Measurements from ENCODE around the gene CASP9.

Gene CASP9

DNA sequence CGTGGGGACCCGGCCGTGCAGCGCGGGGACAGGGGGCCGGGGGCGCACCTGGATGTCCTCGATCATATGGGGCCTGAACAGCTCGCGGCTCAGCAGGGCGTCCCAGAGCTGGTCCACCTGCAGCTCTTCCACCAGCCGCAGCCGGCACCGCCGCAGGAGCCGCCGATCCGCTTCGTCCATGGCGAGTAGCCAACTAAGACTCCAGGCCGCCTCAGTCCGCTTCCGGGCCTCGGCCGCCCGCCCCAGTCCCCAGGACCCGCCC, at the start of gene CASP9:
TSS of gene CASP9 (minus strand) at position 195 of the 262 bp plus-strand sequence. CDS start at position 180, 15 bp downstream.
- DNase-seq: no peak

DNA sequence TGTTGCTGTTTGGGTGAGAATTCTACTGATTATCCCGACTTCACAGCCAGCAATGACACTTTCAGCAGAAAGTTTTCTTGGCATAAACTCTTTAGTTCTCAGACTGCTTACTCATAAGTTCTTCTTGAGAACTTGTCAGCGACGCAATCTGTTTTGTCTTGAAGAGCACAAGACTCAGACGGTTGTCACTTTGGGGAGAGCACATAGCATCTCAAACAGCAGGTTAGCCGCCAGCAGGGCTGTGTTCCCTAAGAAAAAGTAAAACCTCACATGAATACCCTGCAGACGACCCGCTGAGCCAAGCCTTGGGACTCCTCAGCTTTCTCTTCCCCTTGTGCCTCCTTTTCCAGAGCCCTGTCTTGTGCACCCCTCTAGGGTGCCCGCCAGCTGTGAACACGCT, 49.5 kb upstream of the CASP9 start:
- no peak for DNase-seq

DNA sequence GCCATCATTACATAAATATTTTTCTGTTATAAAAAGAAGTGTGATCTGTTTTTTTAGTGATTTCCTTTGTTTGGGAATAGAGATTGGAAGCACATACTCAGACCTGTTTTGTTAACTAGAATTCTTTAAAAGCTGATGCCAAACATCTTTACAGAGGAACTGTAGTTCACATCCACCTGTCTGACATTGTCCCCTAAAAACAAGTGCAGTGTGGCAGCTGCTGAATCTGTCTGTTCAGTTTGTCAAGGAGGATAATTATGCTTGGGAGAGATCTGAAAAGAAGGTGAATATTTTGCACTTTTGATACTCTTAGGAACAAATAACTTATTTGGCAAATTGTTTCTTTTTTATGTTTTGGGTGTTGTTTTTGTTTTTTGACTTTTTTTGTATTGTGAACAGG, 47.3 kb upstream of the CASP9 start:
- DNase-seq: no peak

DNA sequence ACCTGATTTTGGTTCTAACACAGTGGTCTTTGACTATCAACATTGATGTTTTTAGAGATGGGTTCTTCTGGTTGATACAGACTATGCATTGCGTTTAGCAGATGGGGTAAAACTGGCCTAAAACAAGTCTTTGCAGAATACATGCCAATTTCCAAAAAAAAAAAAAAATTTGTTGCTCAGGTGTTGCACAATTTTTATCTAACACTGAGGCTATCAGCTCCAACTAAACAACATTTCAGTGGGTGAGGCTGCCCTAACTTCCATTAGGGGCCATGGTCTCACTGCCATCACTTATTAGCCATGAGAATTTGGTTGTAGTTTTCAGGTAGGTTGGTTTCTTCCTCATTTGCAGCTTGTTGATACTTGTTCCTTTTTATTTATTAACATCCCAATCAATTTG, 46.8 kb upstream of the CASP9 start:
- DNase-seq: no peak

DNA sequence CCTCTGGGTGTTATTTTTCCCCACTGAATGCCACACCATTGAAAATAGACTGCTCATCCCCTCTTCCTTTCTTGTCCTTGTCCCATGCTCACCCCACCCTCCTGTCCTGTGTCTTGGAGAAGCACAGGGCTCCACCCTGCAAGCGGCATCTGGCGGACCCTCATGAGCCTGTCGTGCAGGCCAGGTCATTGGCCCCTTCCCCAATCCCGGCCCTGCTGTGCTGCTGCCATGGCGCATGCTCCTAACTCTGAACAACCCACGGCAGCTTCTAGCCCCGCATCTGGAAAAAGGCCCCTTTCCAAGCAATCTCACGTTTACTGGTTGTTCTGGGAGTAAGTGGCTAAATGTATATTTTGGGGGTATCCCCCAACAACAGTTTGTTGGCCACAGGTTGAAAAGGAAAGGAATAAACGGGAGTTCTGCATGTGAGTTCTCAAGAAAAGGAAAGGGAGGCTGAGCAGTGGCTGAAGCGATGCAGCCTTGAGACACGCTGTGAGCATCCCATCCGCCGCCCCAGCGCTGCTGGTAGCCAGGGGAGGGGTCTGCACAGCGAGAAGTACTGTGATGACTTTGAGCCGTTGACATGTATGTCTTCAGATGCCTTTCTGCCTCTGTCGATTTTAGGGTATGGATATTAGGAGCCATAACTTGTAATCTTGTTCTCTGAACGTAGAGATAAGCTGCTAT, 44.5 kb upstream of the CASP9 start:
- DNase-seq: no peak

DNA sequence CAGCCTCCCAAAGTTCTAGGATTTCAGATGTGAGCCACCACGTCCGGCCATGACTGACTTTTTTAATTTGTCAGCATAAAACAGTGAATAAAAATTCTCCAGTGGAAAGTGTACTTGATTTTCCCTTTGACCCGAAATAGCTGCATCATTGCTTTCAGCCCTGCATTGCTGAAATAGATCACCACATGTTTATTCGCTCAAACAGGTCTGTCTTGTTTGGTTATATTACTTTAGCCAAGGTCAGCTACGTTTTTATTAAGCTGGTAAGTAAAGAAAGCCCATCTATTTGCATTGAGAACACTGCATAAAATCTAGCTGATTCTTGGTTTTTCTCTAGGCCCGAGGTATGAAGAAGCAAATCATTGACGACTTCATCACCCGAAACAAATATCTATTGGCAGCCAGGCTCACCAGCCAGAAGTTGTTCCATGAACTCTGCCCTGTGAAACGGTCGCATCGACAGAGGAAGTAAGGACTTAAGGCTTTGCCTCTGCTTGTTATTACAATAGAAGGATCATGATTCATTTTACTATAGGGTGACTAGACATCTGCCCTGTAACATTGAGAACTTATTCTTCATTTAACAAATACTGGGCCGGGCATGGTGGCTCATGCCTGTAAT, 35.3 kb upstream of the CASP9 start:
- no peak for DNase-seq

DNA sequence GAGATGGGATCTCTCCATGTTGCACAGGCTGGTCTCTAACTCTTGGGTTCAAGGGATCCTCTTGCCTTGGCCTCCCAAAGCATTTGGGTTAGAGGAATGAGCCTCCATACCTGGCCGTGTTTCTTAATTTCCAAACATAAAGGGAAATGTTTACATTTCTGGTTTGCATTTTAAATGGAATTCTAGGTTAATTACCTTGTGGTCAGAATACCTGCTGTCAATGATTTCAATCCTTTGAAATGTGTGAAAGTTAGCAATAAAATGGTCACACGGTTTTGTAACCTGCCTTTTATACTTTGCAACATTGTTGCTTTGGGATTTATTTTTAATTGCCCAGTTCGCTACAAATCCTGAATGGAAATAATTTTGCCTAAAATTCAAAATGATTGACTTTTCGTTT, 34.5 kb upstream of the CASP9 start:
- DNase-seq: no peak

DNA sequence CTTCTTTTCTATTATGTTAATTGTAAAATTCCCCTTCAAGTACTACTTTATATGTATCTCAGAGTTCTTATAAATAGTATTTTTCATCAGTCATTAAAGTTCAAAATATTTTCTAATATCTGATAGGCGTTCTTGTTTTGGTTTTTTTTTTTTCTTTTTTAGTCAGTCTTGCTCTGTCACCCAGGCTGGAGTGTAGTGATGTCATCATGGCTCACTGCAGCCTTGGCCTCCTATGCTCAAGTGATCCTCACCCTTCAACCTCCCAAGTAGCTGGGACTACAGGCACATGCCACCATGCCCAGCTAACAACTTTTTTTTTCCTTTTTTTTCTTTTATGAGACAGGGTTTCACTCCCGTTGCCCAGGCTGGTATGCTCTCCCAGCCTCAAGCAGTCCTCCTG, 33.6 kb upstream of the CASP9 start:
- no peak for DNase-seq

DNA sequence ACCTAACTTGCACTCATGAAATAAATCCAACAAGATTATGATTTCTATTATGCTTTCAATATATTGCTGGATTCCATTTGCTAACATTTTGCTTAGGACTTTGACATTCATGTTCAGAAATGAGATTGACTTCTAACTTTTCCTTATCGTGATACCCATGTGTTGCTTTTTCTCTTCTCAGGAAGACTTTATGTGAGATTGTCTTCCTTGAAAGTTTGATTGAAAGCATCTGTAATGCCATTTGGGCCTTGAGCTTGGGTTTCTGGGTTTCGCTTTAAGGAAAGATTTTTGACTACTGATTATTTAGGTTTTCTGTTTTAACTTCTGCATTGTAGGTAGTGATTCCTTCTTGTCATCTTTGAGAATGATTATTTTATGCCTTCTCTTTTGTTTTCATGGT, 33.0 kb upstream of the CASP9 start:
- DNase-seq: no peak

DNA sequence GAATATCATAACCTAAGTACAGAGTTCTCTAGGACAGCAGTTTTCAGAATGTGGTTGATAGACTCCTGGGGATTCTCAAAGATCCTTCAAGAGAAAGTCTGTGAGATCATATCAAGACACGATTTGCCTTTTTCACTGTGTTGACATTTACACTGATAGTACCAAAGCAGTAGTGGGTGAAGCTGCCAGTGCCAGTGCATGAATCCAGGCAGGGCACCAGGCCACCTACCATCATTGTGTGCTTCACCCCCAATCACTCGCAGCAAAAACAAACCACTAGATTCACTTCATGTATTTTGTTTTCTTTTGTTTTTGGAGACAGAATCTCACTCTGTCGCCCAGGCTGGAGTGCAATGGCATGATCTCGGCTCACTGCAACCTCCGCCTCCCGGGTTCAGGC, 26.6 kb upstream of the CASP9 start:
- DNase-seq: no peak

DNA sequence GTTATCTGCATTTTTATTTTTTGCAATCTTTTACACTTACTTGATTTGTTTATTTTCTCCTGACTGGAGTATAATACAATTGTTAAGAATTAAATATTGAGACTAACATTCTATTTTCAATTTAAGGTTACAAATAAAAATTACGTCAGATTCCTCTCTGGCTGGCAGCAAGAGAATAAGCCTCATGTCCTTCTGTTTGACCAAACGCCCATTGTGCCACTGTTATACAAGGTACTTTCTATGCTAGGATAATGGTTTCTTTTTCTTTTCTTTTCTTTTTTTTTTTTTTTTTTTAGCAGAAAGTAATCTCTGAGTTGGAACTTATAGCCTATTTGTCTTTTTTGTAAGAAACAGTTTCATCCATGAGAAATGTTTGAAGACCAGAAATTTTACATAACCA, 22.6 kb upstream of the CASP9 start:
- DNase-seq: no peak

DNA sequence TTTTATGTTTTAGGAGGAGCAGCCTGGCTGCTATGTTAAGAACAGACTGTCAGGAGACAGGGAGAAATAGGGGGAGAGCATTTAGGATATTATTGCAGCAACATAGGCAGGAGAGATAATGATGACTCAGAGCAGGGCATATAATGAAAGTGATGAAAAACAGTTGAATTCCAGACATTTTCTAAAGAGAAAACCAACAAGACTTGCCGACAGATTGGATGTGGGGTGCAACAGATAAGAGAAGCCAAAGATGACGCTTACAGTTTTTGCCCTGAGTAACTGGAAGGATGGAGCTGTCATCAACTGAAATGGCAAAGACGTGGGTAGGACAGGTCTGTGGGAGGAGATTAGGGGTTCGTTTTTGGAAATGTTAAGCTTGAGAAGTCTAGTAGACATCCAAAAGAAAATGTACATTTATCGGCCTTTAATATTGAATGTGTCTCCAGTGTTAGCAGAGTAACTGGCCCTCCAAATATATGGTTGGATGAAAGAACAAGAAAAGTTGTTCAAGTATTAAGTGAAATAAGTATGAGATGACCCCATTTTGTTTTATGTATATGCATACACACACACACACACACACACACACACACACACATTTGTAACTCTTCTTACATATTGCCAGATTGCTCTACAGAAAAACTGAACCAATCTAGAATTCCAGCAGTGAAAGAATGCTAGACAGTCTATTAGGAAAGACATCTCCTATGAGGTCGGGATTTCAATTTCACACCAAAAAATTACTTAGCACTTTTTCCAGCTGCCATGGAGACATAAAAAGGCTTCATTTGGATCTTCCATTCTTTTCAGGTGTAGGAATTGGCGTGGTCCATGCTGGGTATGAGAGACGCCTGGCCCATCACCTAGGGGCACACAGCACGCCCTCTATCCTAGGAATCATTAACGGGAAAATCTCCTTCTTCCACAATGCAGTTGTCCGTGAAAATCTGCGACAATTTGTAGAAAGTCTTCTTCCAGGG, 19.9 kb upstream of the CASP9 start:
- no peak for DNase-seq

DNA sequence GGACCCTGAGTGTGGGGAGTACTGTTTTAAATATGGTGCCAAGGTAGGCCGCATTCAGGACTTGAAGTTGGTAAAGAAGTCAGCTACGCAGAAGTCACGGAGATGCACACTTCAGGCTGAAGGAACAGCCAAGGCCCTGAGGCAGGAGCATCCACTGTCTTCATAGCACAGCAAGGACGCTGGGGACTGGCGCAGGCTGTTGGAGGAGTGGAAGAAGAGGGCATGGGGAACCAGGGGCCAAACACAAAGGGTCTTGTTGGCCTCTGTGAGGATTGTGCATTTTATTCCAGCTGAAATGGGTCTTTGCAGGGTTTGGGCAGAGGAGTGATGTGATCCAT, 19.2 kb upstream of the CASP9 start:
- no peak for DNase-seq

DNA sequence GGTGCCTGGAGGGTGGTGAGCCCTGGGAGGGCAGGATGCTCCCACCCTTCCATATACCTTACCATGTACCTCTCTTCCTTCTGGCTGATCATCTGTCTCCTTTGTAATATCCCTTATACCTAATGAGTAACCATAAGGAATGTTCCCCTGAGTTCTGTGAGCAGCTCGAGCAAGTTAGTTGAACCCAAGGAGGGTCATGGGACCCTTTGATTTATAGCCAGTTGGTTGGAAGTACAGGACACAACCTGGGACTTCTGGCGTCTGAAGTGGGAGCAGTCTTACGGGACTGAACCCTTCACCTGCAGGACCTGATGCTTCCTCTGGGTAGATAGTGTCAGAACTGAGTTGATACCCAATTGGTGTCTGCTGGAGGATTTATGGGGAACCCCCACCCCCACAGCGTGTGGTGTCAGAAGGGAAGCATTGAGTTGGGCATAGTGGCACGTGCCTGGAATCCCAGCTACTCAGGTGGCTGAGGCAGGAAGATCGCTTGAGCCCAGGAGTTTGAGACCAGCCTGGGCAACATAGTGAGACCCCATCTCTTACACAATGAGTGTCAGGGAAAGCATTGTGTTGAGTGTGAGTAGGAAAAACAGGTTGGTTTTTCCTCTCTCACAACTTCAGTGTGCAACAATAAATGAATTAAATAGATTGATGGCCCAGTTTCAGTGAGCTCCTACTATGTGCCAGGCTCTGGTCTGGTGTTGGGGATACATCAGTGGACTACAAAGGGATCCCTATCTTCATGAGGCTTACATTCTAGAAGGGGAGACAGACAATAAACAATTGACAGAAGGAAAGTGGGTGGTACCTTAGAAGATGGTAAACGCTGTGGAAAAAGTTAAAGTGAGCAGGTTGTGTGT, 18.6 kb upstream of the CASP9 start:
- no peak for DNase-seq

DNA sequence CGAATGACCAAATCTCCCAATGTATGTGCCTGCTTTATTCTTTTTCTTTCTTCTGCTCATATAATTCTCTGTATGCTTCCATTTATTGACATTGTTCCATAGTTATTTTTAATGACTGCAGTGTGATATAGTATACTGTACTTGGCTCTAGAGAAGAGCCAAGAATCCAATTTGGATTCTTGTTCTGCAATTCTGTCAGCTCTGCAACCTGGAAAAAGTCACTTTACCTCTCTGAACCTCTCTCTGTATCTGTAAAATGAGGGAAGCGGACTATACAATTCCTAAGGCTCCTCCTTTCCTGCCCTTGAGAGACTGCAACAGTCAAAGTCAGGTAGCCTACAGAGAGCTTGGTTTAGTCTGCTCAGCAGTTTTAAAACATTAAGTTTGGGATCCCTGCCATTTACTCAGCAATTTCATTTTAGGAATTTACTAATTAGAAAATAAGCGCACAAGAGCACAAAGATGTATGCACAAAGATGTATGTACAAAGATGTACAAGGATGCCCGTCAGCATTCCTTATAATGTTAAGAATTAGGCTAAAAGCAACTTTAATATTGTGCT, 17.3 kb upstream of the CASP9 start:
- no peak for DNase-seq

DNA sequence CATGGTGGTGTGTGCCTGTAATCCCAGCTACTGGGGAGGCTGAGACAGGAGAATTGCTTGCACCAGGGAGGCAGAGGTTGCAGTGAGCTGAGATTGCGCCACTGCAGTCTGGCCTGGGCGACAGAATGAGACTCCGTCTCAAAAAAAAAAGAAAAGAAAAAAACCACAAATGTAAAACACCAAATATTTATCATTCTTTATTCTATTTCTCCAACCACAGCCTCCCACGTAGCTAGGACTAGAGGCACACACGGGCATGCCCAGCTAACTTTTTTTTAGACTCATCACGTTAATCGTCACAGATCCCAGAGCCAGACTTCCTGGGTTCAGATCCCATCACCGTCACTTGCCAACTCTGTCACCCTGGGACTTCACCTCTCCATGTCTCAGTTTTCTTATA, 16.2 kb upstream of the CASP9 start:
- DNase-seq: no peak

DNA sequence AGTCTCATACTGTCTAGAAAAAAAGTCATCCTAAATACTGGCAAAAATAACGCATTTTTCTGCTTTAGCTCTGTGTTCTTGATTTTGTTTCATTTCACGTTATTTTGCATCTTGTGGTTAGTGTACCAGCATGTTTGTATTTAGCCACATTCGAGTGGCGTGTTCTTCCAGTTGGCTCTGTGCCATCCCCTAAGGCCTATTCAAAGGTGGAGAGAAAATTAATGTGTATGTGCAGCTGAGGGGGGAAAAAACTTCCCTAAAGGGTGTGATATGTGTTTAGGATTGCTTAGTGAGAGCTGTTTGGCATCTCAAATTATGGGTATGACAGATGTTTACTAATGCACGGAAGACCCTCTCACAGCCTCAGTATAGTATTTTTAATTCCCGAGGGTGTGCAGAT, 14.8 kb upstream of the CASP9 start:
- DNase-seq: no peak

DNA sequence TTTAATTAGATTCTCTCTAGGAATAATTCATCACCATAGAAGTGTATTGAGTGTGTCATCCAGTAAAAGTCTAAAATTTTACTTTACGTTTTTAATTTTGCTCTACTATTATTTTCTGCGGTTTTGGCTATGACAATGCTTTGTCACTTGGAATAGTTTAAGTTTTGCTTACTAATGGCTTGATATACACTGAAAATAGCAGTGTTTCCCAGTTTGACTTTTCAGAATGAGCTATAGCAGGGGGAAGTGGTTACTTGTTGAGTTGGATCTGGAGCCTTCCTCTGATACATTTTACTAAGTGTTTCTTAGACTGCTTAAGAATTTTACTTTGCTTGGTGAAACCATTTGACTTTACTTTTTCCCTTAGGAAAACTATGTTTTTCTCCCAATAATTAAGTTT, 7.7 kb upstream of the CASP9 start:
- no peak for DNase-seq

DNA sequence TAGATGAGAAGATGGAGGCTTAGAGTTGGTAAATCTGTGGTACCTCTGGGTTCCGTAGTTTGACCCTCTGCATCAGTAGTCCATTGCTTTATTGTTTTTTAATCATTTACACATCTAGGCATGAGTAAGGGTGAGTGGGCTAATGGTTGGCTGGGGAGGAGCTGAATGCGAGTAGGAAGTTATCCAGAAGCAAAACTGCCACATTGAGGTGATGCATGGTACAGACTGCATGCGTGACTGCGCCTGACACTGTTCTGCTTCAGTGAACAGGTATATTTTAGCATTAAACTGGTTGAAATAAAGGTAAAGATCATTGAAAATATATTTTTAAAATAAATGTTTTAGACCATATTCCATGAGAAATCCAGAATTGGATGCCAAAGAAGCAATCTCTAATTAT, 7.0 kb upstream of the CASP9 start:
- DNase-seq: no peak

DNA sequence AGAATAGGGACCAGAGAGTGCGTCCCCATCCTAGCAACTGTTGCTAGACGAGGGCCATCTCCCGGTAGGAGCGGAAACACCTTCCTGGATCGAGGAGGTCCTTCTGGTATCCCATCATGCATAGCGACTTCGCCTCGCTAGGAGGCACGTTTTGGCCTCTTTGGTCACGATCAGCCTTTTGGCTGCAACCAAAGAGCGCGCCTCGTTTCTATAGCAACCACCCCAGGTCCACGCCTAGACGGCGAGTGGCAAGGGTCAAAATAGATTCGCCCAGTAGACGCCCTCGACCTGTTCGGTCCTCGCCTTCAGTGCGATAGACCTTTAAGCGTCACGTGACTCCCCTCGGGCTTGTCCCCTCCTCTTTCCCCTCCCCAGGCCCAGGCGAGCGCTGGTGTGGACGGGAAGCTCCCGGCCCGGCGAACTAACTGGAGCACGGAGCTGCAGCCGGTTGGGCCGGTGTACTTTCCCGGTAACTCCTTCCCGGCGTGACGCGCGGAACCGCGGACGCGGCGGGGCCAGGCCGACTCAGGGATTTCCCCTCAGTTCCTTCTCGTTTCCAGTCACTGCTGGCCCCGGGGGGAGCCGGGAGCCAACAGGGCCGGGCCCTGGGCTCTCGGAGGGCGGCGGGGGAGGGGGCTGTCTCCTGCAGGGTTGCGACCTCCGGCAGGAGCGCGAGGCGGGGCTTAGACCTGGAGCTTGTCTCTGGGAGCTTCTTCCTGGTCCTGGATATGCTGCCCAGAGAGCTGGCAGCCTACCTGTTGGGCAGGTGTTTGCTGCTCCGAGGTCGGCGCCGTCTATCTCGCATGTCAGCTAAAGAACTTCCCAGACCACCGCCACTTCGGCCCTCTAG, 2.7 kb upstream of the CASP9 start, which contains the start of gene DNAJC16:
TSS of gene DNAJC16 (plus strand) at position 359 of the 850 bp plus-strand sequence. CDS start 2,258 bp downstream, outside the sequence.
- DNase-seq: peak; percentile 97 to 99

DNA sequence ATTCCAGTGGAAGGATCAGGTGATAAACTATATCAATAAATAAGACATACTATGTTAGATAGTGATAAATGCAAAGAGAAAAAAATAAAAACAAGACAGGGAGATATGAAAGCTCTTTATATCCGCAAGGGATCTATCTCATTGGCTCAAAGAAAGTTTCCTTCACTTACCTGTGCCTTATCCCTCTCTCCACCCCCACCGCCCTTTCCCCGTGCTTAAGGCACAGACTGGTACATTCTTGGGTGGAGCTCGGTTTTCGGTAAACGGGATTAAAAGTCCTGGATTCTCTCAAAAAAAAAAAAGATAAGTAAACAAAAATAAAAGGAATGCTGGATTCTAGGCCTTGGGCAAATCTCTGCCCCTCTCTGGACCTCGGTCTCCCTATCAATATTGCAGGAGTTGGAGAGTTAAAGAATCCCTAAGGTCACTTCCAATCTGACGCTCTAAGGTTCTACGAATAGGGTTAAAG, 2.0 kb upstream of the CASP9 start:
- no peak for DNase-seq
